ENCODE measurements around the gene ZFPL1.

The ZFPL1 gene

GRCh38 chr11:65083834-65084597, at the start of gene ZFPL1, which contains the start of gene CDCA5:
TSS of gene ZFPL1 (plus strand) at chr11:65084222. CDS start at chr11:65084699, 477 bp downstream.
TSS of gene CDCA5 (minus strand) at chr11:65084040. CDS start at chr11:65083978, 62 bp downstream.
- DNase-seq (ENCODE audit: low read depth in 2 of 2): peak; percentile 91 to 94

- no peak for DNase-seq (ENCODE audit: low read depth in 2 of 2)
Measured at GRCh38 chr11:65034423-65034822, 49.6 kb upstream of the ZFPL1 start.

- DNase-seq (ENCODE audit: low read depth in 2 of 2): no peak
Measured at GRCh38 chr11:65035579-65035978, 48.4 kb upstream of the ZFPL1 start.

GRCh38 chr11:65036931-65037330, 47.1 kb upstream of the ZFPL1 start:
- no peak for DNase-seq (ENCODE audit: low read depth in 2 of 2)

GRCh38 chr11:65040520-65040846, 43.5 kb upstream of the ZFPL1 start:
- DNase-seq (ENCODE audit: low read depth in 2 of 2): no peak

GRCh38 chr11:65040847-65041622, 43.0 kb upstream of the ZFPL1 start, which contains the start of gene SAC3D1:
TSS of gene SAC3D1 (plus strand) at chr11:65041210. CDS start at chr11:65041293, 83 bp downstream.
- peak; percentile 76 to 79 for DNase-seq (ENCODE audit: low read depth in 2 of 2)

- DNase-seq (ENCODE audit: low read depth in 2 of 2): no peak
Measured at GRCh38 chr11:65042891-65043290, 41.1 kb upstream of the ZFPL1 start.

- no peak for DNase-seq (ENCODE audit: low read depth in 2 of 2)
Measured at GRCh38 chr11:65043881-65044501, 40.0 kb upstream of the ZFPL1 start.

- no peak for DNase-seq (ENCODE audit: low read depth in 2 of 2)
Measured at GRCh38 chr11:65045061-65045460, 39.0 kb upstream of the ZFPL1 start.

- DNase-seq (ENCODE audit: low read depth in 2 of 2): no peak
Measured at GRCh38 chr11:65045728-65046127, 38.3 kb upstream of the ZFPL1 start.

- DNase-seq (ENCODE audit: low read depth in 2 of 2): no peak
Measured at GRCh38 chr11:65047581-65048422, 36.2 kb upstream of the ZFPL1 start.

- no peak for DNase-seq (ENCODE audit: low read depth in 2 of 2)
Measured at GRCh38 chr11:65051398-65051858, 32.6 kb upstream of the ZFPL1 start.

- no peak for DNase-seq (ENCODE audit: low read depth in 2 of 2)
Measured at GRCh38 chr11:65053827-65054508, 30.1 kb upstream of the ZFPL1 start.

- DNase-seq (ENCODE audit: low read depth in 2 of 2): no peak
Measured at GRCh38 chr11:65055538-65055937, 28.5 kb upstream of the ZFPL1 start.

- DNase-seq (ENCODE audit: low read depth in 2 of 2): no peak
Measured at GRCh38 chr11:65056999-65057398, 27.0 kb upstream of the ZFPL1 start.

GRCh38 chr11:65057526-65057925, 26.5 kb upstream of the ZFPL1 start:
- no peak for DNase-seq (ENCODE audit: low read depth in 2 of 2)

- DNase-seq (ENCODE audit: low read depth in 2 of 2): no peak
Measured at GRCh38 chr11:65058012-65058411, 26.0 kb upstream of the ZFPL1 start.

GRCh38 chr11:65058419-65059054, 25.5 kb upstream of the ZFPL1 start, which contains the start of gene NAALADL1:
TSS of gene NAALADL1 (minus strand) at chr11:65058553. CDS start at chr11:65058521, 32 bp downstream.
- DNase-seq (ENCODE audit: low read depth in 2 of 2): no peak

GRCh38 chr11:65059523-65059922, 24.5 kb upstream of the ZFPL1 start:
- no peak for DNase-seq (ENCODE audit: low read depth in 2 of 2)
